Measurements from ENCODE around the gene NDUFB3.
A peak's percentile ranks its signal among the peaks of the same experiment; 100 is the strongest.
"Not testable (repeated sequence)": the region's sequence is repeated elsewhere in the genome, so short reads cannot be mapped to it uniquely, and the experiment has no call there.

The NDUFB3 gene

GRCh38 chr2:201093573-201093972 is 21.8 kb downstream of the NDUFB3 start:
- no peak for DNase-seq (ENCODE audit: low read depth)

- no peak for DNase-seq (ENCODE audit: low read depth)
Observed at GRCh38 chr2:201100497-201100896, 28.7 kb downstream of the NDUFB3 start.

- DNase-seq (ENCODE audit: low read depth), result no peak
Observed at GRCh38 chr2:201105759-201106158, 34.0 kb downstream of the NDUFB3 start.

- no peak for DNase-seq (ENCODE audit: low read depth)
Observed at GRCh38 chr2:201107624-201108023, 35.8 kb downstream of the NDUFB3 start.

GRCh38 chr2:201108341-201108740 is 36.5 kb downstream of the NDUFB3 start:
- no peak for DNase-seq (ENCODE audit: low read depth)

DNA sequence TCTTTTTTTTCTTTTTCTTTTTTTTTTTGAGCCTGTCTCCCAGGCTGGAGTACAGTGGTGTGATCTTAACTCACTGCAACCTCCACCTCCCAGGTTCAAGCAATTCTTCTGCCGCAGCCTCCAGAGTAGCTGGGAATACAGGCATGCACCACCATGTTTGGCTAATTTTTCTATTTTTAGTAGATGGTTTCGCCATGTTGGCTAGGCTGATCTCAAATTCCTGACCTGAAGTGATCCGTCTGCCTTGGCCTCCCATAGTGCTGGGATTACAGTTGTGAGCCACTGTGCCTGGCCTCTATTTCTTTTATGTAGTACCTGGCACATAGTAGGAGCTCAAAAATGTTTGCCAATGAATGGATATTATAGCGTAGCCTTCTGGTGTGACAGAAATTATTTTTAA is 37.4 kb downstream of the NDUFB3 start:
- no peak for DNase-seq (ENCODE audit: low read depth)

GRCh38 chr2:201110615-201111014 is 38.8 kb downstream of the NDUFB3 start:
- DNase-seq (ENCODE audit: low read depth), result no peak

- DNase-seq (ENCODE audit: low read depth), result no peak
Observed at GRCh38 chr2:201111096-201111495, 39.3 kb downstream of the NDUFB3 start.

DNA sequence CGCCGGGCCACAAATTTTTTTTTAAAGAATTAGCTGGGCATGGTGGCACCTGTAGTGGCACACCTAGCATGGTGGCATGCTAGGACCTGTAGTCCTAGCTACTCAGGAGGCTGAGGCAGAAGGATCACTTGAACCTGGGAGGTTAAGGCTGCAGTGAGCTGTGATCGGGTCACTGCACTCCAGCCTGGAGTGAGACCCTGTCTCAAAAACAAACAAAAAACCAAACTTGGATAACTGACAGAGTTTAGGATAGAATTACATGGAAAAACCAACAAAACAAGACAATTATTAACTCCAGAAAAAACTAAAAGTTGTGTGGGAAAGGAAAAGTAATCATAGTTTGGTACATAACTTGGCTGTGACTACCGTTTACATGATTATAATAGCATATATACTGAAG is 42.5 kb downstream of the NDUFB3 start:
- DNase-seq (ENCODE audit: low read depth), result no peak

- DNase-seq (ENCODE audit: low read depth), result no peak
Observed at GRCh38 chr2:201114846-201115245, 43.0 kb downstream of the NDUFB3 start.

- DNase-seq (ENCODE audit: low read depth), result peak; percentile 80
Observed at GRCh38 chr2:201116115-201116958, 44.5 kb downstream of the NDUFB3 start, which contains the start of gene CFLAR. Gene CFLAR, plus strand, starts transcription at chr2:201116164. Its CDS starts 13,702 bp downstream, at chr2:201129866.

DNA sequence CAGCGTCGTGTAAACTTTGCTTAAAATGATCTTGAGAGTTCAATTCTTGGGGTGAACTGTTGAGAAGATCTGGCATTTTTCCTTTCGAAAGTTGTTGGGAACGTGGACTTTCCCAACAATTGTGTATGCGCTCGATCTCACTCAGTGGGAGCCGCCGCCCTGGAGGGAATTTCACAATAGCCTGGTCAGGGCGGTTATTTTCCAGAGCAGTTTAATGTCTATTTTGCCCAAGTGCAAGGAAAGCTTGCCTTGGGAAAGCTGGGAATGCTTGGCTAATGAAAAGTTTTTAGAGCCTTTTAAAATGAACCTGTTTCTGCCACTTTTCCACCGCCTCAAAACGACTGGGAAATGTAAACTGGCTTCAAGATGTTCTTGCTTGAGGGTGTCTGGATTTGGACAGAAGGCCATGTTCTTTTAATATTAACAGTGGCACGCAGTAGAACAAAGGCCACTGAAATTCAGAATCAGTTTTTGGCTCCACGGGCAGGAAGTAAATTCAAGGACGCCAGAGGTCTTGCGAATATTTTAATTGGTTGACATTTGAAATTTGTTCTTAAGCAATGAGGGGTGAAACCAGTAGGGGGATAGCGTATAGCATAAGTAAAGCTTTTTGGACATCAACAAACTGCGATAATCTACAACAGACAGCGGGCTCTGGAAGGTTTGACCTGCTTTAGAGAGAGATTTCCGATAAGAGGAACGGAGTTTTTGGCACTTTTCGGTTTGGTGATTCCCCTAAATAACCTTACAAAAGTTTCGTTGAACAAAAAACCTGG is 45.3 kb downstream of the NDUFB3 start:
- DNase-seq (ENCODE audit: low read depth), result no peak

DNA sequence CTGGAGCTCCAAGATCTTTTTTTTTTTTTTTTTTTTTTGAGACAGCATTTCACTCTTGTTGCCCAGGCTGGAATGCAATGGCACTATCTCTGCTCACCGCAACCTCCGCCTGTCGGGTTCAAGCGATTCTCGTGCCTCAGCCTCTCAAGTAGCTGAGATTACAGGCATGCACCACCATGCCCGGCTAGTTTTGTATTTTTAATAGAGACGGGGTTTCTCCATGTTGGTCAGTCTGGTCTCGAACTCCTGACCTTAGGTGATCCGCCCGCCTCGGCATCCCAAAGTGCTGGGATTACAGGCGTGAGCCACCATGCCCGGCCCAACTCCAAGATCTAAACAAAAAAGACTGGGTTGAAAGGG is 45.9 kb downstream of the NDUFB3 start:
- DNase-seq (ENCODE audit: low read depth), result not testable (repeated sequence)

DNA sequence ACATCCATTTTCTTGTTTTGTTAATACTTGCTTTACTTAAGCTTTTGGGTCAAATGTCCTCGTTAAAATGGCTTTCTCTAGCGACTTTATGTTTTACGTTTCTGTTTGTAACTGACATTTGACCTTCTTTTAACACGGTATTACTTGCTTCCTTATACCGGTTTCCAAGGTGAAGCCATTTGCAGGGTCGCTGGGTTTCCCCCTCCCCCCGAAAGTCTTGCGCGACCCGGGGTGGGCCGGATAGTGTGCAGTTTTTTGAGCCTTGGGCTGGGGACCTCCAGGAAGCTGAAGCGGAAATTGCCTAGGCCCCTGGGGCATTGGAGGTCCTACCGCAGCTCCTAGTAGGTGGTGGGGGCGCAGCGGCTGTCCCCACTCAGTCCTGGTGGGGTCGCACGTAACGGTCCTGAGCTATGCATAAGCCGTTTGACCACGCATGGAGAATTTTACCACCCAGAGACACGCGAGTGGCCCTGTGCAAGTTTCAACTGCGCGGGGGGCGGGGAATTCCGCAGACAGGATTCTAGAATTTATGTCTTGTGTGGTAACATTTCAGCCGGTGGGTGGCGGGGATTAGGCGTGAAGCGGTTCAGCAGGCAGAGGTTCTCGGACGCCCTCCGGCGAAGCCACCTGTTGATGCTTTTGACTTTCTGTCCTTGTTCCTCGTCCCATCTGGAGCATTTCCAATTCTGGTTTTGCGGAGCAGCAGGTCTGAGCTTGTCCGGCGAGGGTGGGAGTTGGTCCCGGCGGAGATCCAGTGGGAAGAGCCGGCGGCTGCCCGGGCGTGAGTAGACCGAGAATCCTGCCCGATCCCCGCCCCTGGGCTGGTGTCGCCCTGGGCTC is 46.5 kb downstream of the NDUFB3 start:
- peak; percentile 85 for DNase-seq (ENCODE audit: low read depth)

DNA sequence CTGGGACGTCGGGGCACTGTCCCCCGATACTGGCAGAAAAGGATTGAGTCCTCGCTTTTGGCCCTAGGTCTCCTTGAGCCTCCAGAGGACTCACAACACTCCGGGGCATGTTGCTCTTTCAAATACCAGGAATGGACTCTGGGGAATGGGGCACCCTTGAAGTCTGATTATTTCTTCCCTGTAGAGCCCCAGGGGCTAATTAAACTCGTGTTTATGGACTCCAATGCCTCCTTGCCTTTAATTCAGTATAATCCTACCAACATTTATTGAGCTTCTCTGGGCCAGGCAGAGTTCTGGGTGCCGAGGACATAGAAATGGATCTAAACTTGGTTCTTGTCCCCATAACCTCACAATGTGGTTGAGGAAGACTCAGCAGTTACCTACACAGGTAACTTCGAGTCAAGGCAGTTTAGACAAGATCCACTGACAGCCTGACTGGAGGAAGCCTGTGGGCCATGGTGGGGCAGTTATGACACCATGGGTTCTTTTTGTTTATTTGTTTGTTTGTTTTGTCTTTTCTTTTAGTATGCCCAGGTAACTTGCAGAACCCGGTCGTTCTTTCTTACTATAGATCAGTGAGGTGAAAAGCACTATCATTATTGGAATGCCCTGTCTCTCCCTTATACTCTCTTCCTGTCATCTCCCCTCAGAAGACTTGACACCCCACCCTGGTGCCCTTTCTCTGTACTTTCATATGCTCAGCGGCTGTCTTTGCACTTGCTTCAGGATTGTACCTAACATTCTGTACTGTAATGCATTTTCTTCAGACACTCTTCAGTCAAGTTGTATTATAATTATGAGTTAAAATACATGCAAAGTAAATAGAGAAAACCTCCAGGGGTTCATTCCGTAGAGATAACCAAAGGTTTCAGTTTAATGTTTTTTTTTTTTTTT is 47.4 kb downstream of the NDUFB3 start:
- no peak for DNase-seq (ENCODE audit: low read depth)

DNA sequence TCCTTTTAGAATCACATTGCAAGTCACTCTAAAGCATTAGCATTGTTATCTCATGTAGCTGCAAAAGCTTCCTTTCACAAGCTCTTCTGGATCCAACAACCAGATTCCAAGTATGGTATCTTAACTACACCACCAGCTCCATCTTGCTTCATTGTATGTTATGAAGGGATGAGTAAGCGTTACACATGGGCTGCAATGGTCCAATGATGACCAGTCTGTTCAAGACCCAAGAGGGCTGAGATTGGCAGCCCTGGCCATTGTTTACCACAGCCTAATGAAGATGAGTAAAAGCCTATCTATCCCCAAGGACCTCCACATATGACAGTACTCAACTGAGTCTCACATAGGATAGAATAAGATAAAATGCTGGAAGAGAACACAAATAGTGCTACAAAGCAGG is 50.5 kb downstream of the NDUFB3 start:
- no peak for DNase-seq (ENCODE audit: low read depth)

- no peak for DNase-seq (ENCODE audit: low read depth)
Observed at GRCh38 chr2:201126308-201127151, 54.7 kb downstream of the NDUFB3 start.

- no peak for DNase-seq (ENCODE audit: low read depth)
Observed at GRCh38 chr2:201127152-201127511, 55.3 kb downstream of the NDUFB3 start.

GRCh38 chr2:201127570-201127969 is 55.8 kb downstream of the NDUFB3 start:
- DNase-seq (ENCODE audit: low read depth), result no peak

GRCh38 chr2:201128033-201128432 is 56.2 kb downstream of the NDUFB3 start:
- no peak for DNase-seq (ENCODE audit: low read depth)
